Endothelial cell (in vitro differentiated cells): ENCODE measurements around the gene SYNPO2. TPM values are rescaled to one million over a fixed set of nuclear protein-coding genes. Genes with fewer than 3 reads are reported as not detected.
"Not testable (repeated sequence)": the region's sequence is repeated elsewhere in the genome, so short reads cannot be mapped to it uniquely, and the experiment has no call there.

Source experiments
- DNase-seq: peaks from one replicate; pipeline ENCODE4 v3.0.0; 2021; ENCODE audit warnings: low spot score
- H3K27ac Mint-ChIP-seq: one replicate; pipeline ENCODE4 v1.8.0; 2021; ENCODE audit warnings: mixed read lengths, inconsistent platforms; ENCODE audit not compliant: unreplicated experiment
- H3K27me3 Mint-ChIP-seq: one replicate; pipeline ENCODE4 v1.8.0; 2021; ENCODE audit warnings: mild to moderate bottlenecking, moderate library complexity, mixed read lengths, inconsistent platforms; ENCODE audit not compliant: unreplicated experiment
- H3K36me3 Mint-ChIP-seq: one replicate; pipeline ENCODE4 v1.8.0; 2021; ENCODE audit warnings: mild to moderate bottlenecking, low read depth, mixed read lengths, inconsistent platforms; ENCODE audit not compliant: unreplicated experiment
- H3K4me1 Mint-ChIP-seq: one replicate; pipeline ENCODE4 v1.8.0; 2021; ENCODE audit warnings: mild to moderate bottlenecking, mixed read lengths, inconsistent platforms; ENCODE audit not compliant: unreplicated experiment
- H3K4me3 Mint-ChIP-seq: one replicate; pipeline ENCODE4 v1.8.0; 2021; ENCODE audit warnings: mild to moderate bottlenecking, mixed read lengths, inconsistent platforms; ENCODE audit not compliant: unreplicated experiment
- H3K9me3 Mint-ChIP-seq: one replicate; pipeline ENCODE4 v1.8.0; 2021; ENCODE audit warnings: mixed read lengths, inconsistent platforms; ENCODE audit not compliant: unreplicated experiment
- CTCF ChIP-seq: fragments of 200-600 bp; sonication (generic); IDR thresholded peaks from one replicate; pipeline ENCODE4 v1.5.0; 2021; ENCODE audit warnings: antibody characterized with exemption; ENCODE audit not compliant: unreplicated experiment
- total RNA-seq: library from RNA; stranded (reverse); fragmentation: NEBNext Ultra II Directional; extraction: Animal tissue kit (Norgen Biotek cat#: 25700); gene quantifications from one replicate; pipeline ENCODE4 v1.2.1, GENCODE V29; 2021; ENCODE audit not compliant: unreplicated experiment

SYNPO2 gene
- total RNA-seq, 1 donor from 2014 or later: 1.1 TPM

GRCh38 chr4:119041951-119042560 is 153.4 kb downstream of the SYNPO2 start:
- no peaks in the 10 kb centered on the region for H3K27me3 Mint-ChIP-seq
- TF ChIP-seq CTCF: peak; percentile 53
- no peak overlapping the region for H3K4me3 Mint-ChIP-seq
- H3K36me3 Mint-ChIP-seq: no peaks in the 10 kb centered on the region
- H3K27ac Mint-ChIP-seq: no peak overlapping the region
- H3K4me1 Mint-ChIP-seq: peaks cover 7% of the 10 kb centered on the region
- DNase-seq: peak; percentile 63
- no peaks in the 10 kb centered on the region for H3K9me3 Mint-ChIP-seq

- no peaks in the 10 kb centered on the region for H3K9me3 Mint-ChIP-seq
- no peaks in the 10 kb centered on the region for H3K36me3 Mint-ChIP-seq
- H3K4me1 Mint-ChIP-seq: no peaks in the 10 kb centered on the region
- no peak overlapping the region for H3K4me3 Mint-ChIP-seq
- no peak for TF ChIP-seq CTCF
- no peaks in the 10 kb centered on the region for H3K27me3 Mint-ChIP-seq
- H3K27ac Mint-ChIP-seq: no peak overlapping the region
- DNase-seq: no peak
Measured at GRCh38 chr4:119046263-119046662, 157.6 kb downstream of the SYNPO2 start.

GRCh38 chr4:119047059-119047458 is 158.4 kb downstream of the SYNPO2 start:
- not testable (repeated sequence) for H3K27me3 Mint-ChIP-seq, H3K9me3 Mint-ChIP-seq, H3K4me1 Mint-ChIP-seq, DNase-seq, H3K4me3 Mint-ChIP-seq, H3K36me3 Mint-ChIP-seq, H3K27ac Mint-ChIP-seq

GRCh38 chr4:119048446-119048845 is 159.8 kb downstream of the SYNPO2 start:
- Mint-ChIP-seq H3K4me1 (no peaks in the 10 kb centered on the region), H3K4me3 (no peak overlapping the region), H3K27me3 (no peaks in the 10 kb centered on the region), H3K27ac (no peak overlapping the region), H3K36me3 (no peaks in the 10 kb centered on the region), H3K9me3 (no peaks in the 10 kb centered on the region)
- no peak for TF ChIP-seq CTCF
- DNase-seq: no peak

- Mint-ChIP-seq H3K9me3 (no peaks in the 10 kb centered on the region), H3K36me3 (no peaks in the 10 kb centered on the region), H3K4me3 (no peak overlapping the region), H3K27ac (no peak overlapping the region), H3K4me1 (no peaks in the 10 kb centered on the region), H3K27me3 (no peaks in the 10 kb centered on the region)
- TF ChIP-seq CTCF: no peak
- no peak for DNase-seq
Measured at GRCh38 chr4:119049342-119049741, 160.7 kb downstream of the SYNPO2 start.
